NCI-H345 treated with DMSO at 0.1 percent for 48 hours (cell line): ENCODE data around the gene ABCC4.

Source experiments
- DNase-seq: peaks from one replicate; lab custom pipeline; 2025; ENCODE audit not compliant: unreplicated experiment; lab: John Stamatoyannopoulos, UW

ABCC4 gene

GRCh38 chr13:95128045-95128643, 173.1 kb downstream of the ABCC4 start:
- peak; percentile 52 for DNase-seq

GRCh38 chr13:95124959-95125358, 176.3 kb downstream of the ABCC4 start:
- no peak for DNase-seq

- DNase-seq = no peak
Observed at GRCh38 chr13:95123726-95124125, 177.5 kb downstream of the ABCC4 start.

- DNase-seq = no peak
Observed at GRCh38 chr13:95122063-95122462, 179.2 kb downstream of the ABCC4 start.

GRCh38 chr13:95121516-95121915, 179.7 kb downstream of the ABCC4 start:
- DNase-seq = no peak

GRCh38 chr13:95120650-95121049, 180.6 kb downstream of the ABCC4 start:
- no peak for DNase-seq

- no peak for DNase-seq
Observed at GRCh38 chr13:95118541-95119324, 182.5 kb downstream of the ABCC4 start.

- no peak for DNase-seq
Observed at GRCh38 chr13:95117092-95117491, 184.2 kb downstream of the ABCC4 start.

GRCh38 chr13:95115525-95115924, 185.7 kb downstream of the ABCC4 start:
- no peak for DNase-seq

GRCh38 chr13:95113601-95114000, 187.7 kb downstream of the ABCC4 start:
- DNase-seq = no peak

- no peak for DNase-seq
Observed at GRCh38 chr13:95112883-95113282, 188.4 kb downstream of the ABCC4 start.

- no peak for DNase-seq
Observed at GRCh38 chr13:95111608-95112007, 189.6 kb downstream of the ABCC4 start.

- DNase-seq = no peak
Observed at GRCh38 chr13:95106562-95106961, 194.7 kb downstream of the ABCC4 start.

- no peak for DNase-seq
Observed at GRCh38 chr13:95100525-95101433, 200.5 kb downstream of the ABCC4 start.

GRCh38 chr13:95099541-95099940, 201.7 kb downstream of the ABCC4 start:
- no peak for DNase-seq

GRCh38 chr13:95098916-95099315, 202.3 kb downstream of the ABCC4 start:
- no peak for DNase-seq

- DNase-seq = peak; percentile 24
Observed at GRCh38 chr13:95091755-95092154, 209.5 kb downstream of the ABCC4 start.

GRCh38 chr13:95087746-95088305, 213.4 kb downstream of the ABCC4 start:
- DNase-seq = no peak

- DNase-seq = no peak
Observed at GRCh38 chr13:95086761-95087160, 214.5 kb downstream of the ABCC4 start.

GRCh38 chr13:95083758-95084157, 217.5 kb downstream of the ABCC4 start:
- DNase-seq = no peak

GRCh38 chr13:95083066-95083465, 218.2 kb downstream of the ABCC4 start:
- no peak for DNase-seq
